ENCODE data around the gene ABRAXAS1. TPM values are rescaled to one million over a fixed set of nuclear protein-coding genes. Genes with fewer than 3 reads are reported as not detected.

Gene ABRAXAS1
- total and polyA plus RNA-seq, 2 of the 4 experiments (the other 2 are of a cell fraction), result 4.1 to 8.4 TPM

- Histone ChIP-seq H3K9ac (ENCODE audit: low read depth, low read length) (no peak overlapping the region), H3K4me2 (ENCODE audit: low read depth, low read length) (no peak overlapping the region), H3K27ac (ENCODE audit: insufficient read depth, low read length) (no peak overlapping the region), H3K79me1 (ENCODE audit: low read depth in 1 of 2, low read length in 2 of 2) (no peaks in the 10 kb centered on the region), H2AK5ac (ENCODE audit: low read depth, low read length) (no peak overlapping the region), H3K36me3 (ENCODE audit: control insufficient read depth, insufficient read depth, low read length) (peaks cover 10% of the 10 kb centered on the region), H2BK20ac (ENCODE audit: low read depth, low read length) (no peak overlapping the region), H3K9me3 (ENCODE audit: control insufficient read depth, insufficient read depth, low read length) (no peaks in the 10 kb centered on the region), H3K56ac (ENCODE audit: extremely low read depth, insufficient read depth, low read length) (no peak overlapping the region), H3K4me1 (ENCODE audit: control insufficient read depth, insufficient read depth, low read length) (no peaks in the 10 kb centered on the region), H3K18ac (ENCODE audit: low read depth, low read length) (no peak overlapping the region), H3K4me3 (ENCODE audit: insufficient read depth, low read depth, low read length) (no peak overlapping the region), H3K23ac (ENCODE audit: low read depth, low read length) (no peak overlapping the region), H3K4ac (ENCODE audit: low read depth, low read length) (no peak overlapping the region), H3K9me1 (ENCODE audit: insufficient read depth, low read length) (no peaks in the 10 kb centered on the region), H2BK120ac (ENCODE audit: low read depth, low read length) (no peak overlapping the region), H4K5ac (ENCODE audit: low read depth, low read length) (no peak overlapping the region), H4K20me1 (ENCODE audit: insufficient read depth, low read length) (no peaks in the 10 kb centered on the region), H3K27me3 (ENCODE audit: control insufficient read depth, insufficient read depth, low read length) (no peaks in the 10 kb centered on the region), H2AFZ (replicated peaks; ENCODE audit: low read length, poor library complexity) (no peak overlapping the region), H2AK9ac (replicated peaks; ENCODE audit: low read depth, low read length, poor library complexity) (no peak overlapping the region), H4K91ac (ENCODE audit: insufficient read depth, low read depth, low read length) (no peak overlapping the region), H3K14ac (replicated peaks; ENCODE audit: low read depth, low read length) (no peak overlapping the region), H2BK15ac (ENCODE audit: low read depth, low read length) (no peak overlapping the region), H4K8ac (ENCODE audit: low read depth in 2 of 2, low read length in 2 of 2) (no peak overlapping the region), H2BK5ac (ENCODE audit: low read depth, low read length, poor library complexity, severe bottlenecking) (no peak overlapping the region)
- DNase-seq (no peak), ATAC-seq (ENCODE audit: low read depth) (no peak)
- TF ChIP-seq USF2 (IDR thresholded peaks at IDR 0.05; ENCODE audit: low read depth, low read length) (no peak), MXI1 (IDR thresholded peaks at IDR 0.05; ENCODE audit: borderline replicate concordance, low read depth, low read length) (no peak), RCOR1 (IDR thresholded peaks at IDR 0.05; ENCODE audit: insufficient replicate concordance, low read length) (no peak), FOS (IDR thresholded peaks at IDR 0.05; ENCODE audit: low read depth, low read length) (no peak), CHD1 (IDR thresholded peaks at IDR 0.05; ENCODE audit: low read depth, low read length) (no peak), ELK1 (IDR thresholded peaks at IDR 0.05; ENCODE audit: borderline replicate concordance, low read depth, low read length) (no peak), RFX5 (IDR thresholded peaks at IDR 0.05; ENCODE audit: low read depth, low read length) (no peak)
- BruUV-seq (replicated peaks), result no TSS peak
- dilution Hi-C loops (cut with HindIII; ENCODE audit: low sequenced_read_pairs, unreplicated experiment), result no loop called here
- CTCF ChIA-PET, result interaction anchor here (0.6 kb wide), 1 partner anchor 1245 kb away, joined by 3 read pairs; no protein-coding TSS in a partner anchor
- intact Hi-C loops (cut with micrococcal nuclease), result no loop called here
- POLR2A ChIA-PET (ENCODE audit: unreplicated experiment), result interaction anchor here (0.7 kb wide), 1 partner anchor 19 kb away, joined by 4 read pairs; no protein-coding TSS in a partner anchor
- in situ Hi-C loops (cut with MboI; ENCODE audit: low sequenced_read_pairs), result no loop called here
Observed at GRCh38 chr4:83438719-83439118, 46.2 kb downstream of the ABRAXAS1 start.
